ENCODE measurements around the gene BAZ2B.

Gene BAZ2B

DNA sequence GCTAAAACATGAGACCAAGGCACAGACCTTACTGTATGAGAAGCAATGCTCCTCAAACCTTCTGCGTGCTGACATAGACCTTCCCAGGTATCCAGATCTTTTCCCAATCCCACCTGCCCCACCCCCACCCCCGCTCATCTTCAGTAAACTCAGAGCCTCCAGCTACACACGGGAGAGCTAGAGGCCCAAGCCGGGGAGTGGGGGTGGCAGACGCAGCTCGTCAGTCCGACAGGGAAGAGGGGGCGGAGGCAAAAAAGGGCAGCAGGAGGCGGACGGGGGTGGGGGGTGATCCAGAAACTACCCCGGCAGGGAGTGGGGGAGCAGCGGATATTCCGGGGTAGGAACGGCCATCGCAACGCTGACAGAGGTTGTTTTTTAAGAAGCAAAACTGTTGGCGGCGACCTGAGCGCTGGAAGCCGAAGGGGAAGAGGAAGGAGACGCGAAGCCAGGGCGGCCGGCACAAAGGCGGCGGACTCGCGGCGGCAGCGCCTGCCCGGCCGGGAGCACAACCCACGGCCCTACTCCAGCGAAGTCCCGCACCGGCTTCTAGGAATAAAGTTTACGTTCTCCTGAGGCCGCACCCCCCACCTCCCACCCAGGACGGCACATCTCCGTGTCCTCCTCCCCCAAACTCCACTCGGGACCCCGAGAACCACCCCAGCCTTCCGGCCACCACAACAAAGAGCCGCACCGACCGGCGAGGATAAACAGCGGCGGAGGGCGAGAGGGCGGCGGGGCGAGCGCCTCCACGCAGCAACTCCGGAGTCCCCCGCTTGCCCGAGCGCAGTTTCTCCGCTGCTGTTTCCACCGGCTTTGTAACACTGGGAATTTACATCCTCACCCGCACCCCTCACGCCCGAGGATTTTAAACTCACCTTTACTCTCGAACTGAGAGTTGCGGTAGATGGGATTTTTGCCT, 722 bp downstream of the BAZ2B start:
- peak; percentile 50 to 64 for DNase-seq

GRCh38 chr2:159614534-159615366, 1.6 kb downstream of the BAZ2B start:
- no peak for DNase-seq

DNA sequence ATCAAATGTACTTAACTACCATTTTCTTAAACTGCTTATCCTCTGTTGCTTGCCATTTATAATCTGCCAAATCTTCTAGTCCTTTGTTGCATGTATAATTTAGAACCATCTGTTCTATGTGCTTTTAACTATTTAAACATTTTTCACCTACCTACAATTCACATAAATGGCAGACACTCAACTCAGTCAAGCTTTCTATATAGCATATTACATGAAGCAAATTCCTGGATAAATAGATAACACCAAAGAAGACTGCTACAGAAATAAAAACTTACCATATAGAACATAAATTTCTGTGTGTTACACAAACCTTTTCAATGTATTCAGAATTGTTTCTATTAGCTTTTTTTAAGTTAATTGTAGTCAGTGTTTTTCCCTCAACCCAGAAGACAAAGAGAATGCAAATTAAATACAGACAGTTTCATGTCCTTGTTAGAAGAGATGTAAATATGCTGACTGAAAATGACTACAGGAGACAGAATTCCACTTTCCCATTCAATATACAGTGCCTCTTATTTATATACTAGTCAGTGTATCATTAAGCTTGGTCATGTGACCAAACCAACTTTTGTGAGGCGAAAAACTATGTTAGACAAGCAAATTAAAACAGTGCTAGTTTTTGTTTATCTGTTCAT, 2.6 kb downstream of the BAZ2B start:
- DNase-seq: no peak

- DNase-seq: no peak
Measured at GRCh38 chr2:159613091-159613490, 3.3 kb downstream of the BAZ2B start.

DNA sequence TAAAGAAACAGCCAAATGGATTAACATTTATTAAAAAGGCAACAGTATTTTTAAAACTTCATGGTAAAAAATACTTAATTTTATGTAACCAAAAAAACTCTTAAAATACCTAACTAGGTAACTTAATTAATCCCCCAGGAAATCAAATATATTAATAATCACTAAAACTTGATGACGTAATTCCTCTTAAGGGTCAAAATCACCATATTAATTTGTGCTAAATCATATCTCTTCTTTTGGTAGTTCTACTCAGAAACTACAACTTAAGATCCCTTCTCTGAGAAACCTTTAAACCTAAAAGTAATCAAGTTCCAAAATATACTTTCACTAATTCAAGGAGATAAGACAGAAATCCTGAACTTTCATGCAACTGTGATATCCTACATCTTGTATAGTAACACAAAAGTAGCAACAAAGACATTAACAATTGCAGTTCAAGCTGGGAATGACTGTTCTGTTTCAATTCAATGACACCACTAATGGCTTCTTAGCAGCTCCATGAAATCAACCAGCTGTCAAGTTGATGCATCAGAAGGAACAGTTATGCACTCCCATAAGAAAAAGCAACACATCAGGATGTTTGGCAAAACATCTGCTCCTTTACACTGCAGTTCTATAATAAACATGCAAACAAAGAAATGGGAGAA, 4.0 kb downstream of the BAZ2B start:
- DNase-seq: no peak

GRCh38 chr2:159609811-159610549, 6.4 kb downstream of the BAZ2B start:
- no peak for DNase-seq

DNA sequence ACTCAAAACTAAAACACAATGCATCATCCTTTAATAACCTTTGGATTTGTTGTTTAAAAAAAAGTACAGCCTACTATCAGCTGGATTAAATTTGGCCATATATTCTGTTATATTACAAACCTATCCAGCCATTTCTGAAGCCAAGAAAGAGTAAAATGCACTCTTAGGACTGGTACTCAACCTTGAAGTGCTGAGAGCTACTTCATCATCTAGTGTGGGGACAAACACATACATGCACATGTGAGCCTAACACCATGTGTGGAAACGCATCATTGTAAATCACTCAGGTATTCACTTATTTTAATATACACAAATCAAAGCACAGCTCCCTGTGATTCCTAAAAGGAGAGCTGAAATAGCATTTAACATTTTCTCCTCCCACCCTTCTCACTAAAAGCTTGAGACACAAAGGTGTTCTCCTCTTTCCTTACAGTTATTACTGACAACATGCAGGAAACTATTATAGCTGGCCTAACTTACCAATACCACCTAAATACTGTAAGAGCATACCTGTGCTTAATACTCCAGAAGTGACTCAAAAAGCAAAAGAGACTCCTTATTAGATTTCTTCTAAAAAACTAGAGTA, 7.5 kb downstream of the BAZ2B start:
- DNase-seq: no peak

- no peak for DNase-seq
Measured at GRCh38 chr2:159608108-159608507, 8.2 kb downstream of the BAZ2B start.

GRCh38 chr2:159606287-159606686, 10.1 kb downstream of the BAZ2B start:
- no peak for DNase-seq

DNA sequence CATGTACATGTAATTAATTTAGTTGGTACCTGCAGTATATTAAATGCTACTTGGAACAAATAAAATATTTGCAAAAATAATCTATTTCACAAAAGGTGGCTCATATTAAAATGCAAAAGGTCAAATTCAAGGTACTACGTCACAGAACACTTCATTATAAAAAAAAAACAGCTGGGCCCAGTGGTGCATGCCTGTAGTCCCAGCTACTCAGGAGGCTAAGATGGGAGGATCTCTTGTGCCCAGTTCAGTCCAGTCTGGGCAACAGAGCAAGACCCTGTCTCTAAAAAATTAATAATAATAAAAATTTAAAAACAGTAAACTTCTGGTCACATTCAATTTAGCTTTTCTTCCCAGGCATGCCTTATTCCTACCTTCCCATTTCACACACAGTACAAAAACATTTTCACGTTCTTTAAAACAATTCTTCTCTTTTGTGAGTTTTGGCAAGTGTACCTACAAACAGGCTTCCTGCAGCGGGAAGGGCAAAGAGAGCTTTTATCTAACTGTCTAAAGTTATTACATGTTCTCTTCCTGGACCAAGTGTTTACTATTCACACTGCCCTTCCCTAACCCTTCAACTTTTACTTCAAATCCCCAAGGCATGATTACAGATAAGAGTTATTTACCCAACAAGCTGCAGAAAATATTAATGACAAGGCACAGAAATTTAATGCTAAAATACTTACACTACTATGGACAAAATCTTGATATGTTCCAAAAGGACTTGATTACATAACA, 10.7 kb downstream of the BAZ2B start:
- no peak for DNase-seq

- DNase-seq: no peak
Measured at GRCh38 chr2:159604159-159604558, 12.2 kb downstream of the BAZ2B start.

DNA sequence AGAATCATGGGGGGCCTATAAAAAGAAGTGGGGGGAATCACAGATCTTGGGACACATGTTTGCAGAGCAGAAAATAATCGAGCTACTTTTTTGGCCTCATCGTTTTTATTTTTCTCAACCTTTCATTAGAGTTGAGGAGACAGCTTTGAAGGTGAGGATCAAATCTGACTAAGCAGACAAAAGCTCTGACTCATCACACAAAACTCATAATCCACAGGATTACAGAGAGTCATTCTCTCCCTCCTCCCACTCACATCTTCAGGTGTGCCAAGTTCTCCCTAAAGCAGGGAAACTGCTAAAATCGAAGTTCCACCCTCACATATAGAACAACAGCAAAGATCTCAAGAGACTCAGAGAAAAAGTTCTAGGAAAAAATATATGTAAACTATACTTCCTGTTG, 15.6 kb downstream of the BAZ2B start:
- no peak for DNase-seq

DNA sequence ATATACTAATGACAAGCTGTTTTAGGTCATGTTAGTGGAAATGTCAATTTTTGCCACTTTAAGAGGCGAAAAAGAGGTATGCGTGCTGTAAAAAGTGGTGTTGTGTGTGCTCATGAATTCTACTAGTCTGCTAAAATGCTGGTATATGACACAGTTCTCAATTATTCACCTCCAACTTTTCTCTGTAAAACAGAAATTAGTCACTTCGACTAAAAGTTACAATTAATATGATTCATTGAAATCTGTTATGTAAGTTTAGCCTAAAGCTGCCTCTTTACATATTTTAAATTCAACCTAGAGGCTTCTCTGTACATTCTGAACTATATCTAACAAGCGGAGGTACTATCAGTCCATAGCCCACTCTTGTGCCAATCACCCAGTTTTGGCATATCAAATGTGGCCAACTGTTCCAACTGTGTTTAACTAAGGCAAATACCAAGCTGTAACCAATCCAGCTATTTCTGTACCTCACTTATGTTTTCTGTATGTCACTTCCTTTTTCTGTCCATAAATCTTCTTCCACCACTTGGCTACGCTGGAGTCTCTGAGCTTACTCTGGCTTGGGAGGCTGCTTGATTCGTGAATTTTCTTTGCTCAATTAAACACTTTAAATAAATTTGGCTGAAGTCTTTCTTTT, 20.8 kb downstream of the BAZ2B start:
- DNase-seq: no peak

DNA sequence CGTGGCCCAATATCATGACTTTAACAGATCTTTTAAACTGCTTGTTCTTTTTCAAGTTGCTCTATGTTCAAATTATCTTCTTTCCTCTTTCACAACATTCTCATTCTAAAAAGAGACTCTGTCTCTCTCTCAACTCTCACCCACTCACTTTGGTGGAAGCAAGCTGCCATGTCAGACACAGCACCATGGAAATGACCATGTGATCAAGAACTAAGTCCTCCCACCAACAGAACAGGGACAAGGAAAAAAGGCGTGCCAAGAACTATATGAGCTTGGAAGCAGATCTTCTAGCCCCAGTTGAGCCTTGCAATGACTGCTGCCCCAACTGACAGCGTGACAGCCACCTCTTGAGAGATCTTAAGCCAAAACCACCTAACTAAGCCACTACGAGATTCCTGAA, 23.9 kb downstream of the BAZ2B start:
- no peak for DNase-seq

DNA sequence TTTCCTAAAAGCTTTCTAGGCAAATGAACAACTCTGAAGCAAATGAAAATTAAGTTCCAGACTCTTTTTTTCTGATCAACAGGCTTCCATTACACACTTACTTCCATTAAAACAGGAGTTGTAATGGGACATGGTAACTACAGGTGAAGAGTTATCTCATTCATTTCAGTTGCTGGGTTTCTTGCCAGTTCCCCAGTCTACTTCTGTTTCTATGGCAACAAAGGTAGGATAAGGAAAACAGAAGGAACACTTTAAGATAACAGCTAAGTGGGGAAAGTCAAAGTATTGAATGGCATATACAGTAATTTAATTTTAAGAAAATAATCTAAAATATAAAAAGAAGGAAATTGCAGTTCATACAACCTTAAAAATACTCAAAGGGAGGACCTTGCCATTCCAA, 25.1 kb downstream of the BAZ2B start:
- no peak for DNase-seq

- no peak for DNase-seq
Measured at GRCh38 chr2:159589286-159589685, 27.1 kb downstream of the BAZ2B start.

GRCh38 chr2:159586034-159586433, 30.3 kb downstream of the BAZ2B start:
- no peak for DNase-seq

DNA sequence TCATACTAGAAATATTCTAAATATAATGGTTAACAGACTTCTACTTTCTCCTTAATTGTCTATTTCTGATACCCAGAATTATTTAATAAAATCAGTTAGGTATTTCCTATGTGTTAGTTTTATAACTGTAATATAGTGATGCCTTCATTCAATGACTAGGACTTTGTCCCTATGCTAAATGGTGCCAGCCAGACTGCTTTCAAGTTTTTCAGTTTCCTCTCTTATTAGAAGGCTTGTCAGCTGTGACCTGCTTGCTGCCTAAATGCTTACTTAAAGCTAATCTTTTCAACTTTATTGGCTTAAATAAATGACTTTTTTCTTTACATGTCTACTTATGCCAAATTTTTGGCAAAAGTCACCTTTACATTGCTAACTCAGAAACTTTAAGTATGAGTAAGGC, 30.7 kb downstream of the BAZ2B start:
- DNase-seq: no peak

- no peak for DNase-seq
Measured at GRCh38 chr2:159584796-159585195, 31.6 kb downstream of the BAZ2B start.

DNA sequence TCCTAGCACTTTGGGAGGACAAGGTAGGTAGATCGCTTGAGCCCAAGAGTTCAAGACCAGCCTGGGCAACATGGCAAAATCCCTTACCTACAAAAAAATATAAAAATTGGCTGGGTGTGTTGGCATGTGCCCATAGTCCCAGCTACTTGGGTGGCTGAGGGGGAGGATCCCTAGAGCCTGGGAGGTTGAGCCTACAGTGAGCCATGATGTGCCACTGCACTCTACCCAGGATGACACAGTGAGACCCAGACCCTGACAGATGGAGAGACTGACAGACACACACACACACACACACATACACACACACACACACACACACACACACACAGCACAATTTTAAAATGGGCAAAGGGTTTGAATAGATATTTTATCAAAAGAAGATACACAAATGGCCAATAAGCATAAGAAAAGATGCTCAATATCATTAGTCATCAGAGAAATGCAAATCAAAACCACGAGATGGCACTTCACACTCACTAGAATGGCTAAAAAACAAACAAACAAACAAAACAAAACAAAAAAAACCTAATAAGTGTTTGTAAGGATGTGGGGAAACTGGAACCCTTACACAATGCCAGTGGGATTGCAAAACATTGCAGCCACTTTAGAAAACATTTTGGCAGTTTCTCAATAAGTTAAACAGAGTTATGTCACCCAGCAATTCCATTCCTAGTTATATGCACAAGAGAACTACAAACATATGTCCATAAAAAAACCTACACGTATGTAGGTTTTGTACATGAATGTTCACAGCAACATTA, 42.3 kb downstream of the BAZ2B start:
- no peak for DNase-seq

Data from activated T-cell treated with anti-CD3 and anti-CD28 coated beads, Interleukin-2, amount 50 U/mL, for 48 hours (primary cell).